Kidney capillary endothelial cell (primary cell): ENCODE data around the gene RXYLT1.
A peak's percentile ranks its signal among the peaks of the same experiment; 100 is the strongest.

ENCODE experiments used
- DNase-seq: peaks from one replicate; pipeline ENCODE4 v3.0.0-alpha.2; 2018; ENCODE audit warnings: low spot score

The RXYLT1 gene

DNA sequence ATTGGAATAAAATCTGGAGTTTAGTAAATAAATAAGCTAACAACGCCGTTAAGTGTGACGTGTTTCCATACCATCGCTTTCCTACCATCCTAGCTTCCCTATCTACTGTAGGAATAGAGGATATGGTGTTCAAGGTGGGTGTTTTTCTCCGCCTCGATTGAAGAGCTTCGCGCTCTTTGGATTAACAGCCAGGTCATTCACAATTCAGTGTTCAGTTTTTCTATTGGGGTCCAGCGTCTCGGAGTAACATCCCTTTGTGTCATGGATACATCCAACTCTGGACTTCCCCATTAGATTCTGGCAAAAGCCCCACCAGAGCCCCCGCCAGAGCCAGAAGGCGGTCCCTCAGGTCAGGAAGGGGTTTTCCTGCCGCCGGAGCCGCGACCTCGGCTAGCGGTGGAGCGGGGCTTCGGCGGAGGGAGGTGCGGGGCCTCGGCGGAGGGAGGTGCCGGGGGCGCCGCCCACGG lies 63.6 kb downstream of the RXYLT1 start:
- DNase-seq = no peak

DNA sequence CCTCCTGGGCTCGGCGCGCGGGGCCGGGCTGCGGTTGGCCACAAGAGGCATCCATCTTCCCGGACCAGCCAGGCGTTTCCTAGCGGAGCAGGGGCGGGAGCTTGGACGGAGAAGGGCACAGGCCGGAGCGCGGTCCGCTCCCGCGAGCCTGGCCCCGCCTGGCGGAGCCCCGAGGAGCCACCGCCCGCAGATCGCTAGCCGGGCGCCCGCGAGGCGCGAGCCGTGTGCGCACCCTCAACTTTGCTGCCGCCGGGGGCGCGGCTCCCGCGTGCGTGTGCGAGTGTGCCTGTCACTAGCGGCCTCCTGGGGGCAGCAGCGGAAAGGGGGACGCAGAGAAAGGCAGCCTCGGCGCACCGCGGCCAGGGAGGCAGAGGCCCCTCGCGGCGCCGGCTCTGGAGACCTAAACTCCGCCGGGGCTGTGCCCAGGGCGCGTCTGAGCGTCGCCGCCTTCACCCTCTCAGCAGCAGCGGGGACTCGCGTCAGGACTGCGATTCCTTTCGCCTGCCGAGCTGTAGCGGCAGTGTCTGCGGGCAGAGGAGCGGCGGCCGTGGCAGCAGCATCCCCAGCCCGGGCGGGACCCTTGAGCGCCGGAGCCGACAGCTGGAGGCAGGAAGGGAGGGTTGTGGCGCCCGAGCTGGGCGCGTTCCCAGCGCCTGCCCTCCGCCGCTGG lies 64.1 kb downstream of the RXYLT1 start:
- DNase-seq = peak; percentile 92

DNA sequence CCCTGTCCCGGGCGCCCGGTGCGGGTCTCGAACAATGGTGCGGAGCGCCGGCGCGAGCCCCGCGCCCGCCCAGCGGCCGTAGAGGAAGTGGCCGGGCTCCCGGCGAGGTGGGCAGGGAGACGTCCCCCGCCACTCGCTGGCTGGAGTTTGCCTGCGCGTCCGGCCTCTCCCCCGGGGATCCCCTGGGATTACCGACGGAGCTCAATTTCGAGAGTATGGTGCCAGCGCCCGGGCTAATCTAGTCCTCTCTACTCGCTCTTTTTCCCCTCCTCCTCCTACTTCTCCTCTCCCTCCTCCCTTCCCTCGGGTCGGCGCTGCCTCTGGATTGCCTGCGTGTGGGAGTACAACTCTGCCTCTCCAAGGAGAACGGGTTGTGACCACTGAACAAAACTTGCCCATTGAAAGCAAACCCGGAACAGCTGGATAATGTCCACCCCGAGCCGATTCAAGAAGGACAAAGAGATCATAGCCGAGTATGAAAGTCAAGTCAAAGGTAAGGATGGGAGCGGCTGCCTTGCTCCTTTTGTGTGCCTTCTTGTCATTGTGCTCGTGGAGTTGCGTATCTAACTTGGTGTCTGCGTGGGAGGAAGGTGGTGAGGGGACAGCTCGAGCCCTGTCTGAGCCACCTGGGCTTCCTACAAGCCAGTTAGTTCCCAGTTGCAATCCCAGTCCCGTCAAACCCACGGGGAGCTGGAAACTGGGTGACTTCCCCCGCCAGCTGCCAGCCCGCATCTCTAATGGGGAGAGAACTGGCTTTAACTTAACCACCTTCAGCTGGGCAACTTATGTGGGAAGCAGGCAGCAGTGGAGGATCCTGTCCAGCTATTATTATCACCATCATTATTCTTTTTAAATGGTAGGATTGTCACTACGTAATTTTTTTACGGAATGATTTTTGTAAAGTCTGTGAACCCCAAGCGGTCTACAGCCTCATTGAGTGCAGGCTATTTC lies 65.0 kb downstream of the RXYLT1 start, which contains the start of gene SRGAP1:
SRGAP1 (plus strand) TSS at position 310 of the 951 bp plus-strand sequence; CDS start at position 427, 117 bp downstream.
- peak; percentile 47 for DNase-seq

DNA sequence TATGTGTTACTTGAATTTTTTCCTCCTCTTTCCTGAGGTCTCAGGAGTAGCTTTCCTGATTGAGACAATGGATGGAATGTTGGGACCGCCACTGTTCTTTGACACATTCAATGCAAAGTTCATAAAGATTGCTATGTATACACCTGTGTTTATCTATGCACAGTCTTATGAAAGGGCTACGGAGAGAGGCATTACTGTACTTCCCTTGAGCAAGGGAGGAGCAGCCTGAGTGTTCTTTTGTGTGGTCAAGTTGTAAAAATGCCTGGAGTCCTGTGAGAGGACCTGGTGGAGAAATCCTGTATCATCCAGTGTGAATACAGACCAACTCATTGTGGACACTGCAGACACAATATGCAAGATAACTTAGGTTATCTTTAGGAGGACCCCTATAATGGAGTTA lies 66.0 kb downstream of the RXYLT1 start:
- DNase-seq = peak; percentile 27

DNA sequence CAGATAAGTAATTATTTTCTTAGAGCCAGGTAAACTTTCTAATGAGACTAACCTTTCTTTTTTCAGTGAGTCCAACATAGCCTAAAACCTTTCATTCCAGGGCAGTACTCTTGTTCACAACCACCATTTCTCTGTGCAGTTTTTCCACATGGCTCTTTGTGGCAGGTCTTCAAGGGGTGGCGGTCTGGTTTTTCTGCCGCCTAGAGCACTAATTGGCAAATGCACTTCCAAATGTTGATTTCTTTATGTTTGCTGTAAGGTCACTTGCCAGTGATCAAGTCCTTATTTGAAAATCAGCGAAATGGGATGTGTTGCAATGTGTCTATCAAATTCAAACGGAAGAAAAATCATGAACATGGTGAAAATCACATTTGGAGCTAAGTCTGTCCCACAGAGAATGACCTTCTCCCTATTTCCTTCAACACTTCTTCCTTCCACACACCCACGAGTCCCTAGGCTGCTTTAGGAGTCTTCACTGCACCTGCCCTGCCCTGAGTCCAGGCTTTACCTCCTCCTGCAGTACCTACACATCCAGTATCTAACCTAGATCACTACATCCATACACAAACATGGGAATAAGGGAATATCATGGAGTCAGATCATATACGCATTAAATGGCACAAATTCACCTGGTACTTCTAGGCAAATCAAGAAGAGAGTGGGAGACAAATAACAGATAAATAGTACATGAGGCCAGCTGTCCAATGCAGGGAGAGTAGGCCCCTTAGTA lies 66.7 kb downstream of the RXYLT1 start:
- no peak for DNase-seq

DNA sequence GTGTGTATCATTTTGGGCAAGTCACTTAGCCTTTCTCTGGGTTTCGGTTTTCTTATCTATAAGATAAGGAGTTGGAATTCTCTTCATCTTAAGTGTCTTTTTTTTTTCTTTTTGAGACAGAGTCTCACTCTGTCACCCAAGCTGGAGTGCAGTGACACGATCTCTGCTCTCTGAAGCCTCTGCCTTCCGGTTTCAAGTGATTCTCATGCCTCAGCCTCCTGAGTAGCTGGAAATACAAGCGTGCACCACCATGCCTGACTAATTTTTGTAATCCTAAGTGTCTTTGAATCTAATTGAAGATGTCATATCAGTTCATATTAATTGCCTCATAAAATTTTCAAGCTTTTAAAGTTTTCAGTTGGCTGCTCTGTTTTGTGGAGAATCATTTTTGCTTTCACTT lies 68.7 kb downstream of the RXYLT1 start:
- no peak for DNase-seq

DNA sequence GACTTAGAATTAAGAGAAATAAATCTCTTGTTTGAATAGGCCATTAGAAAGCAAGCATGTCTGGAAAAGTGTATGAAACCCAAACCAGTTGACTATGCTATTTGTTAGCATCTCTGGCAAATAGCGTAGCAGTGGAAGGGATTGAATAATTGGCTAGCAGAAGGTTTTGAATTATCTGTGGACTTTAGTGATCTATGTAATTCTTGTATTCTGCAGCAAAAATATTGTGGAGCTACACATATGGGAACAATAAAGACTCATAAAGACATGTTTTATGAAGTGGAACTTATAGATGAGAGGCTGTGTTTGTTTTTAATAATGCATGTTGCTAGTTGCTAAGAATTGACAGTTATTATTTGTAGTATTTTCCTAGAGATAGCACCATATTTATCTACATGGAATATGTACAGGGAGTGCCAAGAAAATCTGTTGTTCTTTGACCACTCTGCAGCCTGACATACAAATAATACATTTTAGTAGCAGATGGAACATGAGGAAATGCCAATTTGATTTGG lies 69.5 kb downstream of the RXYLT1 start:
- no peak for DNase-seq

DNA sequence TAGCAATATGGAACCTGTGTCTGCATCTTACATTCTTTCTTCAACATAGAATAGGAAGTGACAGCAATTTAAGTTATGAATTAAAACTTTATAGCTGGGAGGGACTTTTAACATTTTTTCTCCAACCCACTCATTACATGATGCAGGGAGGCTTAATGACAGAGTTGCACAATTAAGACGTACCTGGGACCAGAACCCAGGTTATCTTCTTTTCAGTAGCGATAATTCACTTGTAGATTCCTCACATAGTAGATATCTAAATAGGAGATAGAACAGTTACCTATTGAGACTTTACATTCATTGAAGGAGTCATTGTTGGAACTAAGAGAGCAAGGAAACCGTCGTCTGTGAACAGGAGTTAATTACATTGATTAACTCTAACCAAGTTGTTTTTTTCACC lies 69.9 kb downstream of the RXYLT1 start:
- DNase-seq = no peak

DNA sequence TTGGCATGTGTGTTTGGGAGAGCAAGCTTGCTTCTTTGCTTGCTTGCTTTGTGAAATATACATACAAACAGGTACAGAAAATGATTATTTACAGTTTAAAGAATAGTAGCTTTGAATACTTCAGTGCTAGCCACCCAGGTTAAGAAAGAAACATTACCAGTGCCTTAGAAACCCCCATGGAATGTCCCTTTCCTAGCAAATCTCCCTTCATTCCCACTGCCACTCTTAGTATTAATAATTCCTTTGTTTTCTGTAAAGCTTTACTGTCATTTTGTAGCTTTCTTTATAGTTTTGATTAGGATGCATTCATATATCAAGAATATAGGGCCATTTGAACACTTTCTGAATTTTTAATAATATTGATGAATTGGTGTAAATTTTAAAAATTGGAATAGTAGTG lies 74.3 kb downstream of the RXYLT1 start:
- no peak for DNase-seq

DNA sequence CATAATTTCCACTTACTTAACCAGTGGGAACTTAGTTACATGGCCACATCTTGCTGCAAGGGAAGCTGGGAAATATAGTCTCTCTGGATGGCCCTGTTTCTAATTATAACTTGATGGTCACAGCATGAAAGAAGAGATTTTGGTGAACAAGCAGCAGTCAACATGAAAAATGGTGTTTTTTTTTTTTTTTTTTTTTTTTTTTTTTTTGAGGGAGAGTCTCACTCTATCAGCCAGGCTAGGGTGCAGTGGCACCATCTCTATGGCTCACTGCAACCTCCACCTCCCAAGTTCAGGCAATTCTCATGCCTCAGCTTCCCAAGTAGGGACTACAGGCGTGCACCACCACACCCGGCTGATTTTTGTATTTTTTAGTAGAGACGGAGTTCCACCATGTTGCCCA lies 75.6 kb downstream of the RXYLT1 start:
- DNase-seq = no peak

DNA sequence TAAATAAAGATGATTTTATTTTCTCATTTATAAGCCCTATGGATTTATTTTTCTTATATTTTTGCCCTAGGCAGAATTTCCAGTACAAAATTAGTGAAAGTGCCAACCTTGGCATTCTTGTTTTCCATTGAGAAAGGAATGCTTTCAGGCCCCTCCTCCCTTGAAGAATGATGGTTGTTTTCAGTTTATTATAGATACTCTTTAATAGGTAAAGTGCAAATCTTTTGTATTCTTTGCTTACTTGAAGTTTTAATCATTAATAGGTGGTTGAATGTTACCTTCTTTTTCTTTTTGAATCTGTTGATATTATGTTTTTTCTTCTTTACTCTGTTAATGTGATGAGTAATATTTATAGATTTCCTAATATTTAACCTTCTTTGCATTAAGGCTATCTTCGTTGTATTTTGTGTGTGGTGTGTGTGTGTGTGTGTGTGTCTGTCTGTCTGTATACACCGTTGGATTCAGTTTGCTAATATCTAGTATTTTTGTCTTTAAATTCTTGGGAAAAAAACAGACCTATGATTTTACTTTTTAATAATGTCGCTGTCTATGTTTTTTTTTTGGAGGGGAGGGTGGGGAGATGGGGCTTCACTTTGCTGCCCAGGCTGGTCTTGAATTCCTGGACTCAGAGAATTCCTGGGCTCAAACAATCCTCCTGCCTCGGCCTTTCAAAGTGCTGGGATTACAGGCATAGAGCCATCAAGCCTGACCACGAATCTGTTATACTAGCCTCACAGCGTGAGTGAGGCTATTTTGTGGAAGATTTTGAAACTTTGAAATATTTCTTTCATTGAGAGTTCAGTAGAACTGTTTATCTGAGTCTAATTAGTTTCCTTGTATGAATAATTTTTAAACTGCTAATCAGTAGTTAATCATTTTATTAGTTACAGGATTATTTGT lies 78.3 kb downstream of the RXYLT1 start:
- DNase-seq = no peak
